Natural killer cell (primary cell): Measurements from ENCODE around the gene AGPAT3. TPM values are rescaled to one million over a fixed set of nuclear protein-coding genes. Genes with fewer than 3 reads are reported as not detected.

Source experiments
- ATAC-seq, 3 donors: fragments of 150-1000 bp in 2 of 3; fragments of 200-7000 bp in 1 of 3; cut with Tn5 transposase; 1 replicate in 1 of 3; 2 replicates in 2 of 3; pipeline ENCODE4 v1.10.0; 2021; ENCODE audit warnings: mild to moderate bottlenecking in 2 of 3, moderate library complexity in 2 of 3
- DNase-seq, 2 donors: peaks; one replicate each; pipeline versions ENCODE4 v3.0.0 to v3.0.0-alpha.2; 2013 to 2021; ENCODE audit warnings: mixed read lengths in 1 of 2
- H3K27ac ChIP-seq: one replicate; pipeline ENCODE4 v1.5.1; 2013; ENCODE audit warnings: mild to moderate bottlenecking, low read length
- H3K27me3 ChIP-seq: one replicate; pipeline ENCODE4 v1.6.1; 2013; ENCODE audit warnings: low read length; ENCODE audit not compliant: control insufficient read depth, insufficient read depth
- H3K36me3 ChIP-seq: one replicate; pipeline ENCODE4 v1.6.1; 2013; ENCODE audit warnings: low read length; ENCODE audit not compliant: control insufficient read depth, insufficient read depth
- H3K4me1 ChIP-seq: one replicate; pipeline ENCODE4 v1.6.1; 2013; ENCODE audit warnings: low read length; ENCODE audit not compliant: control insufficient read depth, insufficient read depth
- H3K4me3 ChIP-seq: one replicate; pipeline ENCODE4 v1.5.1; 2013; ENCODE audit warnings: low read length
- H3K9me3 ChIP-seq: one replicate; pipeline ENCODE4 v1.6.1; 2013; ENCODE audit warnings: low read length; ENCODE audit not compliant: control insufficient read depth, insufficient read depth
- H3K27ac Mint-ChIP-seq, 2 donors: one replicate each; pipeline ENCODE4 v1.8.0; 2022; ENCODE audit warnings: mild to moderate bottlenecking in 2 of 2, mixed read lengths in 2 of 2, moderate library complexity in 1 of 2
- H3K27me3 Mint-ChIP-seq, 2 donors: one replicate each; pipeline ENCODE4 v1.8.0; 2022; ENCODE audit warnings: low read depth in 2 of 2, mixed read lengths in 2 of 2
- H3K36me3 Mint-ChIP-seq: one replicate; pipeline ENCODE4 v1.8.0; 2022; ENCODE audit warnings: mixed read lengths
- H3K4me1 Mint-ChIP-seq, 2 donors: one replicate each; pipeline ENCODE4 v1.8.0; 2022; ENCODE audit warnings: mixed read lengths in 2 of 2
- H3K4me3 Mint-ChIP-seq: one replicate; pipeline ENCODE4 v1.8.0; 2022; ENCODE audit warnings: mild to moderate bottlenecking, moderate library complexity, mixed read lengths
- H3K9me3 Mint-ChIP-seq, 2 donors: one replicate each; pipeline ENCODE4 v1.8.0; 2022; ENCODE audit warnings: mixed read lengths in 2 of 2
- WGBS: methylation state at CpG from one replicate; pipeline ENCODE4 v1.1.7; 2013; ENCODE audit warnings: missing lambda C conversion rate; ENCODE audit not compliant: insufficient coverage; 5-methylcytosine and 5-hydroxymethylcytosine counted together
- intact Hi-C: fragments of 100-400 bp; cut with micrococcal nuclease; formaldehyde crosslinking; loops from one replicate; pipeline ENCODE4 v1.14.2; 2022
- total RNA-seq, 4 donors: library from RNA; stranded (reverse); fragments of 120-200 nt in 1 of 4; gene quantifications; one replicate each; pipeline versions ENCODE4 v1.2.3 to v1.2.4, GENCODE V29; 2013 to 2022
- TF ChIP-seq, protein P1 (sequence below): fragments of 200-600 bp; IDR thresholded peaks from one replicate; pipeline ENCODE4 v1.8.0; 2022; ENCODE audit warnings: antibody characterized with exemption

The AGPAT3 gene
- total RNA-seq, 3 donors from 2014 or later (not counting 1 experiment from before 2014, with no cell fraction given), result 39.5 to 45.7 (median 42.3) TPM

DNA sequence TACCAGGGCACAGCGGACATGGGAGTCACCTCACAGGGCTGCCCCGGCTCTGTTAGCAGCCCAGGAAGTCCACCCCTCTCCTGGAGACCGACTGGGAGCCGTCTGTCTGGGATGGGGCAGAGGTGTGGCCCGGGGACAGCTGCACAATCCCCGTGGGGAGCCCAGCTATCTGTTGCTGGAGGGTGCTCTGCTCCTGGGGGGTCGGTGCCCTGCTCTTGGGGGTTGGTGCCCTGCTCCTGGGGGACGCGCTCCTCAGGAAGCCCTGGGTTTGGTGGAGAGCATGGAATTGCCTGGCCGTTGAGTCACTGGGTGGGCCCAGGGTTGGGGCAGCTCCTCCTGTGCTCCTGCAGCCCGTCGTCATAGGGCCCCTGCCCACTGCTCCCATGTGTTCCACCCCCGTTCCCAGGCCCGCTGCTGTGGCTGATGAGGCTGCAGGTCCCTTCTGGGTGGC lies 39.3 kb downstream of the AGPAT3 start:
- Histone ChIP-seq H3K4me3 (no peak overlapping the region), H3K4me1 (no peaks in the 10 kb centered on the region), H3K36me3 (peaks cover 2% of the 10 kb centered on the region), H3K27me3 (no peaks in the 10 kb centered on the region), H3K9me3 (no peaks in the 10 kb centered on the region), H3K27ac (no peak overlapping the region)
- no peak for DNase-seq
- no peaks in the 10 kb centered on the region for H3K27me3 Mint-ChIP-seq
- no peaks in the 10 kb centered on the region for H3K9me3 Mint-ChIP-seq
- H3K4me1 Mint-ChIP-seq, result peaks cover 19 to 23% of the 10 kb centered on the region in 2 donors
- H3K4me3 Mint-ChIP-seq, result no peak overlapping the region
- 97% methylated on average over 14 of the region's 14 CpGs for WGBS
- no peak for ATAC-seq
- intact Hi-C loops, result no loop called here
- TF ChIP-seq, protein P1, sequence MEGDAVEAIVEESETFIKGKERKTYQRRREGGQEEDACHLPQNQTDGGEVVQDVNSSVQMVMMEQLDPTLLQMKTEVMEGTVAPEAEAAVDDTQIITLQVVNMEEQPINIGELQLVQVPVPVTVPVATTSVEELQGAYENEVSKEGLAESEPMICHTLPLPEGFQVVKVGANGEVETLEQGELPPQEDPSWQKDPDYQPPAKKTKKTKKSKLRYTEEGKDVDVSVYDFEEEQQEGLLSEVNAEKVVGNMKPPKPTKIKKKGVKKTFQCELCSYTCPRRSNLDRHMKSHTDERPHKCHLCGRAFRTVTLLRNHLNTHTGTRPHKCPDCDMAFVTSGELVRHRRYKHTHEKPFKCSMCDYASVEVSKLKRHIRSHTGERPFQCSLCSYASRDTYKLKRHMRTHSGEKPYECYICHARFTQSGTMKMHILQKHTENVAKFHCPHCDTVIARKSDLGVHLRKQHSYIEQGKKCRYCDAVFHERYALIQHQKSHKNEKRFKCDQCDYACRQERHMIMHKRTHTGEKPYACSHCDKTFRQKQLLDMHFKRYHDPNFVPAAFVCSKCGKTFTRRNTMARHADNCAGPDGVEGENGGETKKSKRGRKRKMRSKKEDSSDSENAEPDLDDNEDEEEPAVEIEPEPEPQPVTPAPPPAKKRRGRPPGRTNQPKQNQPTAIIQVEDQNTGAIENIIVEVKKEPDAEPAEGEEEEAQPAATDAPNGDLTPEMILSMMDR, result no peak
- no peak overlapping the region for H3K27ac Mint-ChIP-seq
- no peaks in the 10 kb centered on the region for H3K36me3 Mint-ChIP-seq

DNA sequence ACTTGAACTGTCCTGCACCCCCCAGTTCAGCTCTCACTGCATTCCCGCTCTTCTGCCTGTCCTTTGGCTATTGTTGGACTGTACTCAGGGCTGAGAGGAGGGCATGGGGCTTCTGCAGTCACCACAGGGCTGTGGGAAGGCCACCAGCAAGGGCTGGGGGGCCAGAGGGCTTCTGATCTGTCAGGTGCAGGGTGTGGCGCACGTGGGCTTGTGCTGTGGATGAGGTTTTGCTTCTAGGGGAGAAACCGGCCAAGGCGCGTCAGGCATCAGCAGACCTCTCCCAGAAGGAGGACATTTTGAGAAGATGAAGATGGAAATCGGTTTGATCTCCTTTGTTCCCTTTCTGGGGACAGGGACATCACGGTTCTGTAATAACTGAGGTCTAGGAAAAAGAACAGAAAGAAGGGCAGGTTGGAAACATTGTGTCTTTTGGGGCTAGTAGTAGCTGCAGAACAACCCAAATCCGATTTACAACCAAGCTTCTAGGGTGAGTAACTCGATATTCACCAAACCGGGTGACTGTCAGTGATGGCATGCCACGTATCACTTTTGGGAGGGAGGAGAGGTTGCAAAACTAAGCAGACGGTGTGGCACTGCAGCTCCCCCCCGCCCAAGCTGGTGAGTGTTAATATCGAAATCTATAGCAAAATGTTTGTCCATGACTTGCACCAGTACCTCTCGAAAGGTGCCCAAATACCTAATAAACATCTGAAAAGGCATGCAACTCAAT lies 40.9 kb downstream of the AGPAT3 start:
- Mint-ChIP-seq H3K36me3 (no peaks in the 10 kb centered on the region), H3K4me3 (no peak overlapping the region), H3K9me3 (no peaks in the 10 kb centered on the region), H3K27me3 (no peaks in the 10 kb centered on the region), H3K4me1 (peaks cover 14 to 19% of the 10 kb centered on the region in 2 donors), H3K27ac (no peak overlapping the region)
- H3K27ac ChIP-seq, result no peak overlapping the region
- no peaks in the 10 kb centered on the region for H3K27me3 ChIP-seq
- H3K4me1 ChIP-seq, result no peaks in the 10 kb centered on the region
- TF ChIP-seq, protein P1, result no peak
- no peak for ATAC-seq
- H3K4me3 ChIP-seq, result no peak overlapping the region
- WGBS, result 90% methylated on average over 16 of the region's 16 CpGs
- intact Hi-C loops, result no loop called here
- peaks cover 2% of the 10 kb centered on the region for H3K36me3 ChIP-seq
- DNase-seq, result no peak
- no peaks in the 10 kb centered on the region for H3K9me3 ChIP-seq

DNA sequence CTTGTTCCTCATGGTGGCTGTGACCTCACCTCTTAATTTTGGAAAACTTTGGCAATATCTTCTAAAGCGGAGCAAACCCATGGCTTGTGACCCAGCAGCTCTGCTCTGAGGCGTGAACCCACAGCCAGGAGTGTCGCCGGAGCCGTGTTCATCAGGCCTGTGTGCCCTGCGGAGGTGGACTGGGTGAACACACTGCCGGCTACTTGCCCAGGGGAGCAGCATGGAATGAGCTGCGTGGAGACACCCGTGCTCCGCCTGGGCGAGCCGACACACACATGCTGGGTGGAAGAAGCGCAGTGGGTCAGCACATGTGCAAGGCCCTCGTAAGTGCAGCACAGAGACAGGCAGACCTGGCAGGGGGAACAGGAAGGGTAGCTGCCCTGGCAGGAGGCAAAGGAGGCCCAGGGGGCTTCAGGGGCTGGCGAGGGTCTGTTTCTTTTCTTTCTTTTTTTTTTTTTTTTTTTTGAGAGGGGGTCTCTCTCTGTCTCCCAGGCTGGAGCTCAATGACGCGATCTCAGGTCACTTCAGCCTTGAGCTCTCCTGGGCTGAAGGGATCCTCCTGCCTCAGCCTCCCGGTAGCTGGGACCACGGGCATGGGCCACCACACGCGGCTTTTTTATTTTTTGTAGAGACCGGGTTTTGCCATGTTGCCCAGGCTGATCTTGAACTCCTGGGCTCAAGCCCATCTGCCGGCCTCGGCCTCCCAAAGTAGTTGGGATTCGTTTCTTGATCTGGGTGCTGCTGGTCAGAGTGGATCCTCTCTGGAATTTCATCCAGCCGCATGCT lies 41.8 kb downstream of the AGPAT3 start:
- Histone ChIP-seq H3K27ac (no peak overlapping the region), H3K4me1 (no peaks in the 10 kb centered on the region), H3K9me3 (no peaks in the 10 kb centered on the region), H3K27me3 (no peaks in the 10 kb centered on the region), H3K36me3 (peaks cover 2% of the 10 kb centered on the region), H3K4me3 (no peak overlapping the region)
- no peak for ATAC-seq
- DNase-seq, result no peak
- Mint-ChIP-seq H3K4me1 (peaks cover 15 to 19% of the 10 kb centered on the region in 2 donors), H3K36me3 (no peaks in the 10 kb centered on the region), H3K9me3 (no peaks in the 10 kb centered on the region), H3K27me3 (no peaks in the 10 kb centered on the region), H3K4me3 (no peak overlapping the region), H3K27ac (no peak overlapping the region)
- 96% methylated on average over 26 of the region's 26 CpGs for WGBS
- TF ChIP-seq, protein P1, result no peak
- intact Hi-C loops, result no loop called here
